B cell (primary cell): ENCODE measurements around the gene GCAT. TPM values are rescaled to one million over a fixed set of nuclear protein-coding genes. Genes with fewer than 3 reads are reported as not detected.
"Not testable (repeated sequence)": the region's sequence is repeated elsewhere in the genome, so short reads cannot be mapped to it uniquely, and the experiment has no call there.

Experiments used
- ATAC-seq: fragments of 200-7000 bp; cut with Tn5 transposase; one replicate; pipeline ENCODE4 v1.10.0; 2021; ENCODE audit warnings: low read depth, mild to moderate bottlenecking, moderate number of reproducible peaks, moderate library complexity
- CTCF ChIA-PET: fragments of 350-600 bp; sonication (Branson Sonifier 250); formaldehyde crosslinking; loops from one replicate; lab custom pipeline; 2021; ENCODE audit warnings: antibody characterized with exemption, inconsistent platforms; lab: Charles Lee
- POLR2A ChIA-PET: fragments of 350-600 bp; sonication (Branson Sonifier 250); formaldehyde crosslinking; loops from one replicate; lab custom pipeline; 2021; ENCODE audit warnings: antibody characterized with exemption; lab: Charles Lee
- DNase-seq: peaks from one replicate; pipeline ENCODE4 v3.0.0; 2013
- H2AFZ ChIP-seq: 2 replicates; pipeline ENCODE4 v1.6.1; 2012; ENCODE audit warnings: mild to moderate bottlenecking, low read depth, low read length; ENCODE audit not compliant: insufficient read depth, poor library complexity, severe bottlenecking
- H3K27ac ChIP-seq, 2 donors: 1 replicate in 1 of 2; 2 replicates in 1 of 2; pipeline ENCODE4 v1.5.1; 2012 to 2013; ENCODE audit warnings: low read length in 2 of 2, mild to moderate bottlenecking in 2 of 2, moderate library complexity in 1 of 2
- H3K27me3 ChIP-seq, 4 experiments: fragments of 200-600 bp in 1 of 4; sonication (generic) in 1 of 4; replicated peaks in 1 of 4; 1 replicate in 2 of 4; 2 replicates in 2 of 4; pipeline versions ENCODE4 v1.6.1 to v1.7.0; 2013 to 2016; ENCODE audit warnings: low read length in 3 of 4, mild to moderate bottlenecking in 2 of 4, mixed read lengths in 1 of 4, moderate library complexity in 1 of 4; ENCODE audit not compliant: insufficient read depth in 4 of 4, control insufficient read depth in 3 of 4; ENCODE audit errors: control extremely low read depth in 1 of 4
- H3K36me3 ChIP-seq, 2 experiments: replicated peaks in 1 of 2; 1 replicate in 1 of 2; 2 replicates in 1 of 2; pipeline versions ENCODE4 v1.6.1 to v1.7.1; 2013; ENCODE audit warnings: low read length in 1 of 2; ENCODE audit not compliant: insufficient read depth in 2 of 2, control insufficient read depth in 1 of 2; ENCODE audit errors: control extremely low read depth in 1 of 2, extremely low read depth in 1 of 2
- H3K4me1 ChIP-seq, 2 donors: fragments of 200-600 bp in 1 of 2; sonication (generic) in 1 of 2; 1 replicate in 1 of 2; 2 replicates in 1 of 2; pipeline versions ENCODE4 v1.5.1 to v1.6.1; 2013 to 2017; ENCODE audit warnings: low read length in 2 of 2; ENCODE audit not compliant: control insufficient read depth in 2 of 2, insufficient read depth in 2 of 2
- H3K4me2 ChIP-seq: replicated peaks from 2 replicates; pipeline ENCODE3; 2012; ENCODE audit warnings: mild to moderate bottlenecking, low read depth, low read length; ENCODE audit not compliant: poor library complexity, severe bottlenecking
- H3K4me3 ChIP-seq, 5 experiments: fragments of 200-600 bp in 1 of 5; sonication (generic) in 1 of 5; 1 replicate in 3 of 5; 2 replicates in 2 of 5; pipeline versions ENCODE4 v1.5.1 to v1.7.0; 2011 to 2016; ENCODE audit warnings: low read length in 4 of 5, mild to moderate bottlenecking in 4 of 5, low read depth in 2 of 5, control low read depth in 1 of 5, moderate library complexity in 1 of 5; ENCODE audit not compliant: insufficient read depth in 1 of 5; ENCODE audit errors: control extremely low read depth in 1 of 5, extremely low read depth in 1 of 5
- H3K79me2 ChIP-seq: fragments of 200-600 bp; sonication (generic); one replicate; pipeline ENCODE4 v1.6.0; 2016; ENCODE audit warnings: low read length; ENCODE audit not compliant: control insufficient read depth, insufficient read depth
- H3K9ac ChIP-seq: fragments of 200-600 bp; sonication (generic); 2 replicates; pipeline ENCODE4 v1.6.1; 2017; ENCODE audit warnings: mild to moderate bottlenecking, low read length, moderate library complexity
- H3K9me3 ChIP-seq, 3 donors: one replicate each; pipeline versions ENCODE4 v1.6.1 to v1.7.1; 2013; ENCODE audit warnings: low read length in 2 of 3; ENCODE audit not compliant: control insufficient read depth in 2 of 3, insufficient read depth in 1 of 3; ENCODE audit errors: control extremely low read depth in 1 of 3
- H4K20me1 ChIP-seq: 2 replicates; pipeline ENCODE4 v1.6.0; 2012; ENCODE audit warnings: mild to moderate bottlenecking, low read length; ENCODE audit not compliant: insufficient read depth, control insufficient read depth, poor library complexity, severe bottlenecking
- H3K27ac Mint-ChIP-seq: one replicate; pipeline ENCODE4 v1.8.0; 2021; ENCODE audit warnings: mixed read lengths
- H3K27me3 Mint-ChIP-seq: one replicate; pipeline ENCODE4 v1.8.0; 2021; ENCODE audit warnings: mixed read lengths
- H3K4me1 Mint-ChIP-seq: one replicate; pipeline ENCODE4 v1.8.0; 2021; ENCODE audit warnings: mixed read lengths
- H3K4me3 Mint-ChIP-seq: one replicate; pipeline ENCODE4 v1.8.0; 2021; ENCODE audit warnings: mixed read lengths
- H3K9me3 Mint-ChIP-seq: one replicate; pipeline ENCODE4 v1.8.0; 2022; ENCODE audit warnings: mixed read lengths; ENCODE audit not compliant: insufficient read depth
- EZH2 ChIP-seq: IDR thresholded peaks from 2 replicates; pipeline ENCODE4 v1.6.1; 2012; ENCODE audit warnings: borderline replicate concordance, low read depth, mild to moderate bottlenecking, moderate library complexity, low read length; ENCODE audit not compliant: insufficient read depth, poor library complexity, severe bottlenecking
- WGBS: methylation state at CpG from one replicate; pipeline ENCODE4 v1.1.5; 2013; ENCODE audit warnings: missing lambda C conversion rate; ENCODE audit not compliant: insufficient coverage; 5-methylcytosine and 5-hydroxymethylcytosine counted together
- intact Hi-C: fragments of 100-400 bp; cut with micrococcal nuclease; formaldehyde crosslinking; loops from one replicate; pipeline ENCODE4 v1.10.0; 2022
- polyA plus RNA-seq: library from polyadenylated mRNA; depleted of rRNA; stranded (reverse); fragments of >200 nt; gene quantifications from 2 replicates; pipeline ENCODE4 v1.2.3, GENCODE V29; 2012
- total RNA-seq, 2 donors: library from RNA; stranded (reverse); fragments of 120-200 nt in 1 of 2; gene quantifications; 1 replicate in 1 of 2; 2 replicates in 1 of 2; pipeline versions ENCODE4 v1.2.3 to v1.2.4, GENCODE V29; 2013 to 2022
- TF ChIP-seq, protein P1 (sequence below): fragments of 200-600 bp; IDR thresholded peaks from one replicate; pipeline ENCODE4 v1.8.0; 2022; ENCODE audit warnings: antibody characterized with exemption, mild to moderate bottlenecking

The GCAT gene
- total and polyA plus RNA-seq, 2 donors (not counting 1 experiment from before 2014, with no cell fraction given), result 0.15 to 0.47 TPM

DNA sequence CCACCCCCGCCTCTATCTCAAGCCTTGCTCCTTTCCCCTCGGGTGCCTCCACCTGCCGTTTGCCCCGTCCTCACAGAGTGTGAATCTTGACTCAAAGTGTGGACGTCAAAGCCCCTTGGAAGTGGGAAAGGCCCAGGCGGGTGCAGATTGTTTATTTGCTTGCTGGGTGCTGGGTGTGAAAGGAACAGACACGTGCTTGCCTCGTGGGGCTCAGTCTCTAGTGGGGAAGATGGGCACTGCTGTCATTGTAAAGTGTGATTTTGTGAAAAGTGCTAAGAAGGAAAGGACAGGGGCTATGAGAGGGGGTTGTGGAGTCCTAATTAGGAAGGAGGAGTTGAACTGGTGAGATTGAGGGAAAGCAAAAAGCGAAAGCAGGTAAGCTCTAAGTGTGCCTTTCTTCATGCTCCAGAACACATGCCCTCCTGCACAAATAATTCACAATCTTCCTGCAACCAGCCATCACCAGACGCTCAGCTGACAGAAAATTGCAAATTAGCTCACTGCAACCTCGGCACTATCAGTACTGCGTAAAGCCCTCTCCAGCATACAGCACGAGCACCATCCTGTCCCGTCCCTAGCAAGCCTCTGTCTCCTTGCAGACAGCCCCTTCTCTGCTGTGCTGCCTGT is 9.7 kb upstream of the GCAT start:
- no peak overlapping the region for H3K9ac ChIP-seq
- intact Hi-C loops, result no loop called here
- no peaks in the 10 kb centered on the region for H4K20me1 ChIP-seq
- ChIA-PET POLR2A (no interaction called here), CTCF (no interaction called here)
- TF ChIP-seq, protein P1, sequence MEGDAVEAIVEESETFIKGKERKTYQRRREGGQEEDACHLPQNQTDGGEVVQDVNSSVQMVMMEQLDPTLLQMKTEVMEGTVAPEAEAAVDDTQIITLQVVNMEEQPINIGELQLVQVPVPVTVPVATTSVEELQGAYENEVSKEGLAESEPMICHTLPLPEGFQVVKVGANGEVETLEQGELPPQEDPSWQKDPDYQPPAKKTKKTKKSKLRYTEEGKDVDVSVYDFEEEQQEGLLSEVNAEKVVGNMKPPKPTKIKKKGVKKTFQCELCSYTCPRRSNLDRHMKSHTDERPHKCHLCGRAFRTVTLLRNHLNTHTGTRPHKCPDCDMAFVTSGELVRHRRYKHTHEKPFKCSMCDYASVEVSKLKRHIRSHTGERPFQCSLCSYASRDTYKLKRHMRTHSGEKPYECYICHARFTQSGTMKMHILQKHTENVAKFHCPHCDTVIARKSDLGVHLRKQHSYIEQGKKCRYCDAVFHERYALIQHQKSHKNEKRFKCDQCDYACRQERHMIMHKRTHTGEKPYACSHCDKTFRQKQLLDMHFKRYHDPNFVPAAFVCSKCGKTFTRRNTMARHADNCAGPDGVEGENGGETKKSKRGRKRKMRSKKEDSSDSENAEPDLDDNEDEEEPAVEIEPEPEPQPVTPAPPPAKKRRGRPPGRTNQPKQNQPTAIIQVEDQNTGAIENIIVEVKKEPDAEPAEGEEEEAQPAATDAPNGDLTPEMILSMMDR, result no peak
- TF ChIP-seq EZH2, result no peak
- peaks cover 12% of the 10 kb centered on the region in 2 donors for H3K4me1 ChIP-seq
- peaks cover 0 to 7% (median 0%) of the 10 kb centered on the region in 3 donors for H3K9me3 ChIP-seq
- Mint-ChIP-seq H3K27me3 (peaks cover 17% of the 10 kb centered on the region), H3K4me3 (peak overlapping the region; percentile 53), H3K27ac (no peak overlapping the region), H3K4me1 (peaks cover 14% of the 10 kb centered on the region), H3K9me3 (no peaks in the 10 kb centered on the region)
- peaks cover 0 to 20% (median 9%) of the 10 kb centered on the region in 4 experiments for H3K27me3 ChIP-seq
- peak overlapping the region; percentile 5 for H3K4me2 ChIP-seq
- H3K4me3 ChIP-seq, result no peak overlapping the region
- H3K79me2 ChIP-seq, result no peaks in the 10 kb centered on the region
- H3K36me3 ChIP-seq, result no peaks in the 10 kb centered on the region
- no peak overlapping the region for H3K27ac ChIP-seq
- no peak overlapping the region for H2AFZ ChIP-seq
- ATAC-seq (peak; percentile 31), DNase-seq (no peak)
- 59% methylated on average over 9 of the region's 14 CpGs for WGBS

DNA sequence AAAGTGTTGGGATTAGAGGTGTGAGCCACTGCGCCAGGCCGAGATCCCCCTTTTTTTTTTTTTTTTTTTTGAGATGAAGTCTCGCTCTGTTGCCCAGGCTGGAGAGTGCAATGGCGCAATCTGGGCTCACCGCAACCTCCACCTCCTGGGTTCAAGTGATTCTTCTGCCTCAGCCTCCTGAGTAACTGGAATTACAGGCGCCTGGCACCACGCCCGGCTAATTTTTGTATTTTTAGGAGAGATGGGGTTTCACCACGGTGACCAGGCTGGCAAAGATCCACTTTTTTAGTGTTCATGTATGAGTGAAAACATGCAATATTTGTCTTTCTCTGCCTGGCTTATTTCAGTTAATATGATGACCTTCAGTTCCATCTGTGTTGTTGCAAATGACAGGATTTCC is 7.8 kb upstream of the GCAT start:
- H3K9me3 ChIP-seq, result peaks cover 0 to 21% (median 0%) of the 10 kb centered on the region in 3 donors
- H3K27me3 ChIP-seq, result peaks cover 0 to 40% (median 19%) of the 10 kb centered on the region in 4 experiments
- CTCF ChIA-PET, intact Hi-C loops, H3K27ac ChIP-seq, H3K4me3 ChIP-seq, H3K9me3 Mint-ChIP-seq, H3K27ac Mint-ChIP-seq, H3K4me2 ChIP-seq, H3K36me3 ChIP-seq, H3K79me2 ChIP-seq, H3K4me3 Mint-ChIP-seq, POLR2A ChIA-PET, H4K20me1 ChIP-seq, H2AFZ ChIP-seq, DNase-seq, ATAC-seq, H3K9ac ChIP-seq: not testable (repeated sequence)
- WGBS, result 85% methylated on average over 5 of the region's 9 CpGs
- Mint-ChIP-seq H3K27me3 (peaks cover 31% of the 10 kb centered on the region), H3K4me1 (peaks cover 20% of the 10 kb centered on the region)
- H3K4me1 ChIP-seq, result peaks cover 24 to 28% of the 10 kb centered on the region in 2 donors
